Activated T-helper 17 cell treated with anti-CD3 and anti-CD28 coated beads, Interleukin-2, amount 50 U/mL, for 72 hours (primary cell): ENCODE data around the gene NACC1. TPM values are rescaled to one million over a fixed set of nuclear protein-coding genes. Genes with fewer than 3 reads are reported as not detected.
"Not testable (repeated sequence)": the region's sequence is repeated elsewhere in the genome, so short reads cannot be mapped to it uniquely, and the experiment has no call there.

Experiments used
- ATAC-seq: fragments of 150-1000 bp; cut with Tn5 transposase; replicated peaks from 2 replicates; pipeline ENCODE4 v1.10.0; 2021; ENCODE audit warnings: mild to moderate bottlenecking, moderate library complexity
- H3K27ac Mint-ChIP-seq: one replicate; pipeline ENCODE4 v1.8.0; 2022; ENCODE audit warnings: mixed read lengths
- H3K27me3 Mint-ChIP-seq: one replicate; pipeline ENCODE4 v1.8.0; 2022; ENCODE audit warnings: mixed read lengths
- H3K36me3 Mint-ChIP-seq: one replicate; pipeline ENCODE4 v1.8.0; 2022; ENCODE audit warnings: low read depth, mild to moderate bottlenecking, mixed read lengths
- H3K4me1 Mint-ChIP-seq: one replicate; pipeline ENCODE4 v1.8.0; 2022; ENCODE audit warnings: mixed read lengths
- H3K4me3 Mint-ChIP-seq: one replicate; pipeline ENCODE4 v1.8.0; 2022; ENCODE audit warnings: mild to moderate bottlenecking, mixed read lengths
- H3K9me3 Mint-ChIP-seq: one replicate; pipeline ENCODE4 v1.8.0; 2022; ENCODE audit warnings: mixed read lengths
- total RNA-seq, 2 donors: library from RNA; stranded (reverse); gene quantifications; one replicate each; pipeline ENCODE4 v1.2.3, GENCODE V29; 2022

The NACC1 gene
- total RNA-seq, 2 donors from 2014 or later: 70.8 to 80.6 TPM

GRCh38 chr19:13132471-13133180 is 14.6 kb downstream of the NACC1 start:
- Mint-ChIP-seq H3K27ac (peak overlapping the region; percentile 87), H3K4me3 (peak overlapping the region; percentile 78), H3K36me3 (peaks cover 54% of the 10 kb centered on the region), H3K27me3 (no peaks in the 10 kb centered on the region), H3K9me3 (no peaks in the 10 kb centered on the region), H3K4me1 (peaks cover 32% of the 10 kb centered on the region)
- peak; percentile 98 for ATAC-seq

GRCh38 chr19:13133241-13133870 is 15.3 kb downstream of the NACC1 start:
- Mint-ChIP-seq H3K27me3 (no peaks in the 10 kb centered on the region), H3K4me1 (peaks cover 28% of the 10 kb centered on the region), H3K4me3 (peak overlapping the region; percentile 78), H3K9me3 (no peaks in the 10 kb centered on the region), H3K27ac (peak overlapping the region; percentile 87), H3K36me3 (peaks cover 62% of the 10 kb centered on the region)
- ATAC-seq: no peak

GRCh38 chr19:13134626-13135025 is 16.6 kb downstream of the NACC1 start:
- H3K4me1 Mint-ChIP-seq: peaks cover 23% of the 10 kb centered on the region
- H3K9me3 Mint-ChIP-seq: no peaks in the 10 kb centered on the region
- peaks cover 73% of the 10 kb centered on the region for H3K36me3 Mint-ChIP-seq
- H3K4me3 Mint-ChIP-seq: peak overlapping the region; percentile 4
- ATAC-seq: no peak
- H3K27me3 Mint-ChIP-seq: no peaks in the 10 kb centered on the region
- H3K27ac Mint-ChIP-seq: no peak overlapping the region

GRCh38 chr19:13135068-13136062 is 17.3 kb downstream of the NACC1 start:
- H3K9me3 Mint-ChIP-seq: no peaks in the 10 kb centered on the region
- H3K27me3 Mint-ChIP-seq: no peaks in the 10 kb centered on the region
- no peak overlapping the region for H3K4me3 Mint-ChIP-seq
- peaks cover 76% of the 10 kb centered on the region for H3K36me3 Mint-ChIP-seq
- H3K4me1 Mint-ChIP-seq: peaks cover 23% of the 10 kb centered on the region
- no peak overlapping the region for H3K27ac Mint-ChIP-seq
- ATAC-seq: no peak

- Mint-ChIP-seq H3K36me3 (peaks cover 73% of the 10 kb centered on the region), H3K27ac (no peak overlapping the region), H3K9me3 (no peaks in the 10 kb centered on the region), H3K4me3 (no peak overlapping the region), H3K4me1 (peaks cover 18% of the 10 kb centered on the region), H3K27me3 (no peaks in the 10 kb centered on the region)
- no peak for ATAC-seq
Measured at GRCh38 chr19:13137290-13137794, 19.3 kb downstream of the NACC1 start.

GRCh38 chr19:13138171-13138915 is 20.3 kb downstream of the NACC1 start:
- Mint-ChIP-seq H3K9me3 (no peaks in the 10 kb centered on the region), H3K4me1 (peaks cover 8% of the 10 kb centered on the region), H3K36me3 (peaks cover 63% of the 10 kb centered on the region), H3K27me3 (no peaks in the 10 kb centered on the region), H3K4me3 (no peak overlapping the region), H3K27ac (no peak overlapping the region)
- no peak for ATAC-seq

- Mint-ChIP-seq H3K27ac (no peak overlapping the region), H3K4me1 (peaks cover 5% of the 10 kb centered on the region), H3K4me3 (no peak overlapping the region), H3K27me3 (no peaks in the 10 kb centered on the region), H3K36me3 (peaks cover 62% of the 10 kb centered on the region), H3K9me3 (no peaks in the 10 kb centered on the region)
- no peak for ATAC-seq
Measured at GRCh38 chr19:13138916-13139198, 20.8 kb downstream of the NACC1 start.

GRCh38 chr19:13139633-13140311 is 21.7 kb downstream of the NACC1 start:
- Mint-ChIP-seq H3K9me3 (no peaks in the 10 kb centered on the region), H3K4me3 (no peak overlapping the region), H3K27ac (no peak overlapping the region), H3K36me3 (peaks cover 56% of the 10 kb centered on the region), H3K27me3 (no peaks in the 10 kb centered on the region), H3K4me1 (peaks cover 5% of the 10 kb centered on the region)
- ATAC-seq: no peak

GRCh38 chr19:13146763-13147563 is 28.9 kb downstream of the NACC1 start:
- Mint-ChIP-seq H3K27me3 (no peaks in the 10 kb centered on the region), H3K27ac (no peak overlapping the region), H3K36me3 (peaks cover 37% of the 10 kb centered on the region), H3K4me1 (peaks cover 12% of the 10 kb centered on the region), H3K9me3 (no peaks in the 10 kb centered on the region), H3K4me3 (no peak overlapping the region)
- ATAC-seq: no peak

- Mint-ChIP-seq H3K36me3 (peaks cover 53% of the 10 kb centered on the region), H3K4me3 (peak overlapping the region; percentile 99), H3K27ac (peak overlapping the region; percentile 41), H3K4me1 (peaks cover 10% of the 10 kb centered on the region)
- not testable (repeated sequence) for H3K9me3 Mint-ChIP-seq, H3K27me3 Mint-ChIP-seq, ATAC-seq
Measured at GRCh38 chr19:13149173-13149627, 31.1 kb downstream of the NACC1 start.

- H3K4me3 Mint-ChIP-seq: peak overlapping the region; percentile 99
Measured at GRCh38 chr19:13149628-13150186, 31.6 kb downstream of the NACC1 start.

GRCh38 chr19:13150187-13150930 is 32.3 kb downstream of the NACC1 start, which contains the start of the genes IER2 and STX10:
Gene IER2, plus strand, starts transcription at chr19:13150411. Its CDS starts 2,776 bp downstream, at chr19:13153187.
Gene STX10, minus strand, starts transcription at chr19:13150375. Its CDS starts 202 bp downstream, at chr19:13150173.
- Mint-ChIP-seq H3K4me3 (peak within 1 kb of the TSS; percentile 99), H3K9me3 (no peaks in the 10 kb centered on the region), H3K36me3 (peaks cover 64% of the 10 kb centered on the region), H3K27me3 (no peaks in the 10 kb centered on the region), H3K27ac (peak within 1 kb of the TSS; percentile 99), H3K4me1 (peaks cover 10% of the 10 kb centered on the region)
- ATAC-seq: peak; percentile 51

More at GRCh38 chr19:13149628-13150186, 31.6 kb downstream of the NACC1 start:
- H3K27ac Mint-ChIP-seq: peak overlapping the region; percentile 99
- H3K4me1 Mint-ChIP-seq: peaks cover 10% of the 10 kb centered on the region
- H3K36me3 Mint-ChIP-seq: peaks cover 57% of the 10 kb centered on the region
- H3K9me3 Mint-ChIP-seq: no peaks in the 10 kb centered on the region
- H3K27me3 Mint-ChIP-seq: no peaks in the 10 kb centered on the region
- no peak for ATAC-seq
